DND-41 (cell line): ENCODE results near the gene KLRK1.
"Not testable (repeated sequence)": the region's sequence is repeated elsewhere in the genome, so short reads cannot be mapped to it uniquely, and the experiment has no call there.

Source experiments
- ATAC-seq: fragments of 200-7000 bp; cut with Tn5 transposase; 3 replicates; pipeline ENCODE4 v1.9.1; 2021; ENCODE audit warnings: low read depth; ENCODE audit not compliant: insufficient read depth
- DNase-seq: peaks from one replicate; pipeline ENCODE4 v3.0.0-alpha.2; 2020
- H2AFZ ChIP-seq: 2 replicates; pipeline ENCODE4 v1.6.0; 2012; ENCODE audit warnings: low read depth, low read length
- H3K27ac ChIP-seq: 2 replicates; pipeline ENCODE4 v1.5.1; 2012; ENCODE audit warnings: low read length, inconsistent platforms
- H3K27me3 ChIP-seq: fragments of 200-600 bp; sonication (generic); 2 replicates; pipeline ENCODE4 v1.6.0; 2012; ENCODE audit warnings: low read length, mild to moderate bottlenecking, inconsistent platforms; ENCODE audit not compliant: insufficient read depth, poor library complexity
- H3K36me3 ChIP-seq: 2 replicates; pipeline ENCODE4 v1.5.1; 2012; ENCODE audit warnings: low read length, inconsistent platforms; ENCODE audit not compliant: insufficient read depth
- H3K4me1 ChIP-seq: 2 replicates; pipeline ENCODE4 v1.5.1; 2012; ENCODE audit warnings: mild to moderate bottlenecking, low read length; ENCODE audit not compliant: insufficient read depth
- H3K4me2 ChIP-seq: 2 replicates; pipeline ENCODE4 v1.6.0; 2012; ENCODE audit warnings: mild to moderate bottlenecking, moderate library complexity, low read length, inconsistent platforms; ENCODE audit not compliant: insufficient read depth
- H3K4me3 ChIP-seq, 2 experiments: fragments of 200-600 bp in 1 of 2; shearing (Covaris generic) in 1 of 2; 2 replicates each; pipeline ENCODE4 v1.5.1; 2012 to 2016; ENCODE audit warnings: inconsistent platforms in 2 of 2, low read length in 2 of 2, mild to moderate bottlenecking in 2 of 2, low read depth in 1 of 2, moderate library complexity in 1 of 2
- H3K79me2 ChIP-seq: 2 replicates; pipeline ENCODE4 v1.6.0; 2012; ENCODE audit warnings: low read length, inconsistent platforms; ENCODE audit not compliant: insufficient read depth
- H3K9ac ChIP-seq: 2 replicates; pipeline ENCODE4 v1.6.0; 2012; ENCODE audit warnings: low read depth, mild to moderate bottlenecking, inconsistent platforms, low read length, moderate library complexity
- H3K9me3 ChIP-seq: 2 replicates; pipeline ENCODE4 v1.5.1; 2012; ENCODE audit warnings: low read length, moderate library complexity, mild to moderate bottlenecking, inconsistent platforms; ENCODE audit not compliant: insufficient read depth, severe bottlenecking
- H4K20me1 ChIP-seq: 2 replicates; pipeline ENCODE4 v1.6.0; 2012; ENCODE audit warnings: low read length; ENCODE audit not compliant: insufficient read depth
- CTCF ChIP-seq: IDR thresholded peaks from 2 replicates; pipeline ENCODE4 v1.5.1; 2012; ENCODE audit warnings: borderline replicate concordance, low read length, moderate library complexity, mild to moderate bottlenecking; ENCODE audit not compliant: poor library complexity, severe bottlenecking; ENCODE audit errors: extremely low read depth
- EZH2 ChIP-seq: IDR thresholded peaks from 3 replicates; pipeline ENCODE4 v1.6.1; 2012; ENCODE audit warnings: borderline replicate concordance, low read depth, mild to moderate bottlenecking, moderate library complexity, low read length, inconsistent platforms; ENCODE audit not compliant: severe bottlenecking

KLRK1 gene

DNA sequence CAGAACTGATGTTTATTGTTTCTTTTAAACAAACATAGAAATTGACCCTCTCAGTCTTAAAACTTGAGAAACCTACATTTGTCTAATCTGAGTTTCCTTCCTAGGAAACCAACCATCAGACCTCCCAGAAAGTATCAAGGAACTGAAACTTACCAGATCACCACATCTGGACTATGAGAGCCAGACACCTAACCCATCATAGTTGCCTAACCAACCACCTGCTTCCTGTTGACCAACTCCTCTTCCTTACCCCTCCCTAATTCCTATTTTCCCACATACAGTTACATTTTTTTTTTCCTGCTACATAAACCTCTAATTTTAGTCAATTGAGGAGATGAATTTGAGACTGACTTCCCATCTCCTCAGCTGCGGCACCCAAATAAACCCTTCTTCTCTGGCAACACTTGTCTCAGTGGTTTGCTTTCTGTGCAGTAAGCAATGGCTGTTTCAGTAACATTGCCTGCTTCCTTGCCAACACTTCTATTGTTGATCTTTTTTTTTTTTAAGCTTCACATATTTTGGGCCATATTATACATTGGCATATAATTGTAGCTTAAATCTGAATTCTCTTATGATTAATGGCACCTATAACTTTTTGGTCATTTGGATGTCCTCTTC is 47.8 kb downstream of the KLRK1 start:
- no peaks in the 10 kb centered on the region for H3K27me3 ChIP-seq
- no peak for ATAC-seq

GRCh38 chr12:10340946-10341345 is 48.9 kb downstream of the KLRK1 start:
- H3K27me3 ChIP-seq, H2AFZ ChIP-seq, H3K9me3 ChIP-seq, H3K4me2 ChIP-seq, H3K79me2 ChIP-seq, H4K20me1 ChIP-seq, H3K27ac ChIP-seq, ATAC-seq, H3K36me3 ChIP-seq, DNase-seq, H3K4me3 ChIP-seq, H3K9ac ChIP-seq: not testable (repeated sequence)
- H3K4me1 ChIP-seq: peaks cover 11% of the 10 kb centered on the region

More for the DNA sequence above, 47.8 kb downstream of the KLRK1 start:
- H3K4me3 ChIP-seq: no peak overlapping the region
- no peaks in the 10 kb centered on the region for H3K36me3 ChIP-seq
- no peak overlapping the region for H3K27ac ChIP-seq
- H3K9me3 ChIP-seq: no peaks in the 10 kb centered on the region
- no peak overlapping the region for H3K4me2 ChIP-seq
- H3K79me2 ChIP-seq: no peaks in the 10 kb centered on the region
- H3K9ac ChIP-seq: no peak overlapping the region
- TF ChIP-seq CTCF (no peak), EZH2 (no peak)
- no peaks in the 10 kb centered on the region for H4K20me1 ChIP-seq
- no peak overlapping the region for H2AFZ ChIP-seq
- H3K4me1 ChIP-seq: peaks cover 11% of the 10 kb centered on the region
- no peak for DNase-seq

GRCh38 chr12:10339053-10339840 is 50.6 kb downstream of the KLRK1 start:
- H3K4me2 ChIP-seq: no peak overlapping the region
- no peak overlapping the region for H3K9ac ChIP-seq
- DNase-seq (no peak), ATAC-seq (no peak)
- H3K4me3 ChIP-seq: no peak overlapping the region
- no peak overlapping the region for H3K27ac ChIP-seq
- H4K20me1 ChIP-seq: no peaks in the 10 kb centered on the region
- no peaks in the 10 kb centered on the region for H3K36me3 ChIP-seq
- no peaks in the 10 kb centered on the region for H3K27me3 ChIP-seq
- H3K79me2 ChIP-seq: no peaks in the 10 kb centered on the region
- no peak overlapping the region for H2AFZ ChIP-seq
- H3K9me3 ChIP-seq: no peaks in the 10 kb centered on the region
- TF ChIP-seq EZH2: no peak
- TF ChIP-seq CTCF: no peak
- peaks cover 11% of the 10 kb centered on the region for H3K4me1 ChIP-seq

DNA sequence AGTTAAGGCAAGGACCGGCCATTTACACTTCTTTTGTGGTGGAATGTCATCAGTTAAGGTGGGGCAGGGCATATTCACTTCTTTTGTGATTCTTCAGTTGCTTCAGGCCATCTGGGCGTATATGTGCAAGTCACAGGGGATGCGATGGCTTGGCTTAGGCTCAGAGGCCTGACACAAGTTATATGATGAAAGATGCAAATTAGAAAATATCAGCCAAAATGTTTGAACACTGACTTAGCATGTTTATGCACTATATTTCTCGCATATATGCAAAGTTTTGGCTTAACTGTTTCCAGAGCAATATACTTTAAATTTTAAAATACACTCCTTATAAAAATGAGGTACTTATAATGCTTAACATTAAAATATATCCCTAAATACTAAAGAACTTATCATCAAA is 51.4 kb downstream of the KLRK1 start:
- not testable (repeated sequence) for H3K4me3 ChIP-seq, H3K9me3 ChIP-seq, H2AFZ ChIP-seq, H3K27ac ChIP-seq, H3K79me2 ChIP-seq, H3K4me2 ChIP-seq, H3K36me3 ChIP-seq, H3K9ac ChIP-seq, H4K20me1 ChIP-seq, DNase-seq, ATAC-seq, H3K27me3 ChIP-seq
- peaks cover 11% of the 10 kb centered on the region for H3K4me1 ChIP-seq

DNA sequence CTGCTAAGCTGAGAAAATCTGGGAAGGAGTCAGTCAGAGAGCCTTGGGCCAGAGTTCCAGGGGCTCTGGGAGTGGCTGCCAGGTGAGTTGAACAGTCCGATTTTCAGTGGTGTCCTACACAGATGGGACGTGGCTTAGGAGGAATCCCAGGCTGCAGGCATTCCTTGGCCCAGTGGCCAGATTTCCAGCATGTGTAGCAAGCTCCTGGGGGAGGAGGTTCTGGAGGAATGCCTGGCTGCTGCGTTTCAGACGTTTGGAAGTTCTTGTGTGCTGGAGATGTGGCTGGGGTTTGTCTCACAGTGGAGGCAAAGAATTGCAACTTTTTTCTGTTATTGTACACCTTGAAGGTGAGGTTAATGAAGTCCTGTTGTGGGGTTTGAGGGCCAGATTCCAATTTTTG is 53.6 kb downstream of the KLRK1 start:
- not testable (repeated sequence) for H3K9ac ChIP-seq, H3K27me3 ChIP-seq, H3K4me3 ChIP-seq, H3K27ac ChIP-seq, H3K4me2 ChIP-seq, H3K9me3 ChIP-seq, H3K36me3 ChIP-seq, H3K4me1 ChIP-seq, DNase-seq, H2AFZ ChIP-seq, H3K79me2 ChIP-seq, H4K20me1 ChIP-seq, ATAC-seq
